ENCODE results near the gene NRCAM.
"Not testable (repeated sequence)": the region's sequence is repeated elsewhere in the genome, so short reads cannot be mapped to it uniquely, and the experiment has no call there.

DNA sequence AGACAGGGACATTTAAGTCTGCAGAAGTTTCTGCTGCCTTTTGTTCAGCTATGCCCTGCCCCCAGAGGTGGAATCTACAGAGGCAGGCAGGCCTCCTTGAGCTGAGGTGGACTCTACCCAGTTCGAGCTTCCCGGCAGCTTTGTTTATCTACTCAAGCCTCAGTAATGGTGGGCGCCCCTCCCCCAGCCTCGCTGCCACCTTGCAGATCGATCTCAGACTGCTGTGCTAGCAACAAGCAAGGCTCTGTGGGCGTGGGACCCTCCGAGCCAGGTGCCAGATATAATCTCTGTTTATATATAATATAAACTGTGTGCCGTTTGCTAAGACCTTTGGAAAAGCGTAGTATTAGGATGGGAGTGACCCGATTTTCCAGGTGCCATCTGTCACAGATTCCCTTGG is 63.1 kb downstream of the NRCAM start:
- TF ChIP-seq EZH2 (IDR thresholded peaks at IDR 0.05; ENCODE audit: borderline replicate concordance, low read depth, low read length, poor library complexity, severe bottlenecking): not testable (repeated sequence)
- TF ChIP-seq, protein P1, sequence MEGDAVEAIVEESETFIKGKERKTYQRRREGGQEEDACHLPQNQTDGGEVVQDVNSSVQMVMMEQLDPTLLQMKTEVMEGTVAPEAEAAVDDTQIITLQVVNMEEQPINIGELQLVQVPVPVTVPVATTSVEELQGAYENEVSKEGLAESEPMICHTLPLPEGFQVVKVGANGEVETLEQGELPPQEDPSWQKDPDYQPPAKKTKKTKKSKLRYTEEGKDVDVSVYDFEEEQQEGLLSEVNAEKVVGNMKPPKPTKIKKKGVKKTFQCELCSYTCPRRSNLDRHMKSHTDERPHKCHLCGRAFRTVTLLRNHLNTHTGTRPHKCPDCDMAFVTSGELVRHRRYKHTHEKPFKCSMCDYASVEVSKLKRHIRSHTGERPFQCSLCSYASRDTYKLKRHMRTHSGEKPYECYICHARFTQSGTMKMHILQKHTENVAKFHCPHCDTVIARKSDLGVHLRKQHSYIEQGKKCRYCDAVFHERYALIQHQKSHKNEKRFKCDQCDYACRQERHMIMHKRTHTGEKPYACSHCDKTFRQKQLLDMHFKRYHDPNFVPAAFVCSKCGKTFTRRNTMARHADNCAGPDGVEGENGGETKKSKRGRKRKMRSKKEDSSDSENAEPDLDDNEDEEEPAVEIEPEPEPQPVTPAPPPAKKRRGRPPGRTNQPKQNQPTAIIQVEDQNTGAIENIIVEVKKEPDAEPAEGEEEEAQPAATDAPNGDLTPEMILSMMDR (conservative IDR thresholded peaks at IDR 0.05; ENCODE audit: low read depth, low read length): not testable (repeated sequence)

Measured in A673 (cell line).